ENCODE measurements around the gene DPP9. TPM values are rescaled to one million over a fixed set of nuclear protein-coding genes. Genes with fewer than 3 reads are reported as not detected.

Gene DPP9
- total and polyA plus RNA-seq, 5 donors from 2014 or later, result 14.3 to 93.3 (median 17.7) TPM

- no peaks in the 10 kb centered on the region for H3K9me3 Mint-ChIP-seq
- Histone ChIP-seq H3K9me3 (ENCODE audit: control insufficient read depth in 2 of 2, low read length in 2 of 2) (no peaks in the 10 kb centered on the region), H3K27ac (ENCODE audit: insufficient read depth, low read length, poor library complexity, severe bottlenecking) (no peak overlapping the region), H3K4me3 (ENCODE audit: low read depth, low read length) (no peak overlapping the region), H3K4me1 (ENCODE audit: control insufficient read depth, insufficient read depth, low read length, poor library complexity, severe bottlenecking) (no peaks in the 10 kb centered on the region), H3K36me3 (ENCODE audit: control insufficient read depth, insufficient read depth, low read length) (peaks cover 88% of the 10 kb centered on the region), H3K27me3 (ENCODE audit: control insufficient read depth, insufficient read depth, low read length) (no peaks in the 10 kb centered on the region)
- H3K36me3 Mint-ChIP-seq, result peaks cover 30% of the 10 kb centered on the region
- no peak for DNase-seq
- H3K27me3 Mint-ChIP-seq, result no peaks in the 10 kb centered on the region
- H3K4me1 Mint-ChIP-seq, result no peaks in the 10 kb centered on the region
- H3K27ac Mint-ChIP-seq, result no peak overlapping the region
- no peak for ATAC-seq (ENCODE audit: low read depth in 2 of 2)
- no peak overlapping the region for H3K4me3 Mint-ChIP-seq
These were observed 26.3 kb downstream of the DPP9 start for GRCh38 chr19:4697304-4697703.

- Histone ChIP-seq H3K9me3 (ENCODE audit: control insufficient read depth in 2 of 2, low read length in 2 of 2) (no peaks in the 10 kb centered on the region), H3K27me3 (ENCODE audit: control insufficient read depth, insufficient read depth, low read length) (no peaks in the 10 kb centered on the region), H3K36me3 (ENCODE audit: control insufficient read depth, insufficient read depth, low read length) (peaks cover 79% of the 10 kb centered on the region), H3K27ac (ENCODE audit: insufficient read depth, low read length, poor library complexity, severe bottlenecking) (no peak overlapping the region), H3K4me3 (ENCODE audit: low read depth, low read length) (no peak overlapping the region), H3K4me1 (ENCODE audit: control insufficient read depth, insufficient read depth, low read length, poor library complexity, severe bottlenecking) (no peaks in the 10 kb centered on the region)
- DNase-seq (no peak), ATAC-seq (ENCODE audit: low read depth in 2 of 2) (no peak)
- Mint-ChIP-seq H3K27ac (no peak overlapping the region), H3K36me3 (peaks cover 22% of the 10 kb centered on the region), H3K27me3 (no peaks in the 10 kb centered on the region), H3K9me3 (no peaks in the 10 kb centered on the region), H3K4me1 (no peaks in the 10 kb centered on the region), H3K4me3 (no peak overlapping the region)
These were observed 28.4 kb downstream of the DPP9 start for GRCh38 chr19:4695224-4695731.

- ATAC-seq (ENCODE audit: low read depth in 2 of 2), result no peak
- Mint-ChIP-seq H3K36me3 (peaks cover 22% of the 10 kb centered on the region), H3K4me3 (no peak overlapping the region), H3K27ac (peak overlapping the region in 2 of 3 donors; percentile 43 to 68), H3K4me1 (no peaks in the 10 kb centered on the region), H3K27me3 (no peaks in the 10 kb centered on the region), H3K9me3 (no peaks in the 10 kb centered on the region)
- no peaks in the 10 kb centered on the region for H3K9me3 ChIP-seq (ENCODE audit: control insufficient read depth in 2 of 2, low read length in 2 of 2)
- H3K4me3 ChIP-seq (ENCODE audit: low read depth, low read length), result no peak overlapping the region
- DNase-seq, result no peak
- no peaks in the 10 kb centered on the region for H3K27me3 ChIP-seq (ENCODE audit: control insufficient read depth, insufficient read depth, low read length)
- no peak overlapping the region for H3K27ac ChIP-seq (ENCODE audit: insufficient read depth, low read length, poor library complexity, severe bottlenecking)
- H3K36me3 ChIP-seq (ENCODE audit: control insufficient read depth, insufficient read depth, low read length), result peaks cover 80% of the 10 kb centered on the region
- no peaks in the 10 kb centered on the region for H3K4me1 ChIP-seq (ENCODE audit: control insufficient read depth, insufficient read depth, low read length, poor library complexity, severe bottlenecking)
These were observed 29.2 kb downstream of the DPP9 start for GRCh38 chr19:4694211-4694987.

GRCh38 chr19:4693471-4694121 is 30.0 kb downstream of the DPP9 start:
- H3K4me3 Mint-ChIP-seq, result no peak overlapping the region
- no peak overlapping the region for H3K4me3 ChIP-seq (ENCODE audit: low read depth, low read length)
- ATAC-seq (ENCODE audit: low read depth in 2 of 2) (no peak), DNase-seq (no peak)
- peak overlapping the region in 1 of 3 donors; percentile 62 for H3K27ac Mint-ChIP-seq
- H3K27me3 Mint-ChIP-seq, result no peaks in the 10 kb centered on the region
- no peak overlapping the region for H3K27ac ChIP-seq (ENCODE audit: insufficient read depth, low read length, poor library complexity, severe bottlenecking)
- H3K4me1 ChIP-seq (ENCODE audit: control insufficient read depth, insufficient read depth, low read length, poor library complexity, severe bottlenecking), result no peaks in the 10 kb centered on the region
- peaks cover 22% of the 10 kb centered on the region for H3K36me3 Mint-ChIP-seq
- no peaks in the 10 kb centered on the region for H3K27me3 ChIP-seq (ENCODE audit: control insufficient read depth, insufficient read depth, low read length)
- no peaks in the 10 kb centered on the region for H3K4me1 Mint-ChIP-seq
- H3K9me3 ChIP-seq (ENCODE audit: control insufficient read depth in 2 of 2, low read length in 2 of 2), result no peaks in the 10 kb centered on the region
- no peaks in the 10 kb centered on the region for H3K9me3 Mint-ChIP-seq
- H3K36me3 ChIP-seq (ENCODE audit: control insufficient read depth, insufficient read depth, low read length), result peaks cover 81% of the 10 kb centered on the region

- ATAC-seq (ENCODE audit: low read depth in 2 of 2) (no peak), DNase-seq (no peak)
- H3K4me1 ChIP-seq (ENCODE audit: control insufficient read depth, insufficient read depth, low read length, poor library complexity, severe bottlenecking), result no peaks in the 10 kb centered on the region
- no peaks in the 10 kb centered on the region for H3K27me3 Mint-ChIP-seq
- no peaks in the 10 kb centered on the region for H3K4me1 Mint-ChIP-seq
- no peaks in the 10 kb centered on the region for H3K9me3 Mint-ChIP-seq
- H3K36me3 Mint-ChIP-seq, result peaks cover 22% of the 10 kb centered on the region
- no peak overlapping the region for H3K4me3 ChIP-seq (ENCODE audit: low read depth, low read length)
- H3K27me3 ChIP-seq (ENCODE audit: control insufficient read depth, insufficient read depth, low read length), result no peaks in the 10 kb centered on the region
- peaks cover 84% of the 10 kb centered on the region for H3K36me3 ChIP-seq (ENCODE audit: control insufficient read depth, insufficient read depth, low read length)
- no peak overlapping the region for H3K4me3 Mint-ChIP-seq
- no peaks in the 10 kb centered on the region for H3K9me3 ChIP-seq (ENCODE audit: control insufficient read depth in 2 of 2, low read length in 2 of 2)
- H3K27ac Mint-ChIP-seq, result no peak overlapping the region
- no peak overlapping the region for H3K27ac ChIP-seq (ENCODE audit: insufficient read depth, low read length, poor library complexity, severe bottlenecking)
These were observed 30.6 kb downstream of the DPP9 start for GRCh38 chr19:4693078-4693350.

- Histone ChIP-seq H3K36me3 (ENCODE audit: control insufficient read depth, insufficient read depth, low read length) (peaks cover 82% of the 10 kb centered on the region), H3K9me3 (ENCODE audit: control insufficient read depth in 2 of 2, low read length in 2 of 2) (no peaks in the 10 kb centered on the region), H3K27ac (ENCODE audit: insufficient read depth, low read length, poor library complexity, severe bottlenecking) (no peak overlapping the region), H3K27me3 (ENCODE audit: control insufficient read depth, insufficient read depth, low read length) (no peaks in the 10 kb centered on the region), H3K4me1 (ENCODE audit: control insufficient read depth, insufficient read depth, low read length, poor library complexity, severe bottlenecking) (no peaks in the 10 kb centered on the region), H3K4me3 (ENCODE audit: low read depth, low read length) (no peak overlapping the region)
- Mint-ChIP-seq H3K4me3 (no peak overlapping the region), H3K36me3 (peaks cover 22% of the 10 kb centered on the region), H3K9me3 (no peaks in the 10 kb centered on the region), H3K27me3 (no peaks in the 10 kb centered on the region), H3K4me1 (no peaks in the 10 kb centered on the region), H3K27ac (no peak overlapping the region)
- ATAC-seq (ENCODE audit: low read depth in 2 of 2) (no peak), DNase-seq (no peak)
These were observed 31.2 kb downstream of the DPP9 start for GRCh38 chr19:4692251-4693077.

- no peak overlapping the region for H3K27ac Mint-ChIP-seq
- Histone ChIP-seq H3K36me3 (ENCODE audit: control insufficient read depth, insufficient read depth, low read length) (peaks cover 73% of the 10 kb centered on the region), H3K4me1 (ENCODE audit: control insufficient read depth, insufficient read depth, low read length, poor library complexity, severe bottlenecking) (no peaks in the 10 kb centered on the region), H3K9me3 (ENCODE audit: control insufficient read depth in 2 of 2, low read length in 2 of 2) (no peaks in the 10 kb centered on the region), H3K27me3 (ENCODE audit: control insufficient read depth, insufficient read depth, low read length) (no peaks in the 10 kb centered on the region), H3K4me3 (ENCODE audit: low read depth, low read length) (no peak overlapping the region), H3K27ac (ENCODE audit: insufficient read depth, low read length, poor library complexity, severe bottlenecking) (no peak overlapping the region)
- H3K27me3 Mint-ChIP-seq, result no peaks in the 10 kb centered on the region
- no peaks in the 10 kb centered on the region for H3K4me1 Mint-ChIP-seq
- no peaks in the 10 kb centered on the region for H3K9me3 Mint-ChIP-seq
- DNase-seq (no peak), ATAC-seq (ENCODE audit: low read depth in 2 of 2) (no peak)
- peaks cover 23% of the 10 kb centered on the region for H3K36me3 Mint-ChIP-seq
- no peak overlapping the region for H3K4me3 Mint-ChIP-seq
These were observed 32.3 kb downstream of the DPP9 start for GRCh38 chr19:4691373-4691772.

All from CD4-positive, CD25-positive, alpha-beta regulatory T cell (primary cell).